Prostate gland (tissue), 2 donors: Measurements from ENCODE around the gene ACTA2.

ENCODE experiments used
- CTCF ChIP-seq, 4 experiments: fragments of 200-600 bp in 2 of 4; fragments of 450-650 bp in 2 of 4; sonication (generic) in 2 of 4; IDR thresholded peaks; 1 replicate in 3 of 4; 2 replicates in 1 of 4; pipeline ENCODE4 v1.5.1; 2016 to 2019; ENCODE audit warnings: antibody characterized with exemption in 4 of 4, mild to moderate bottlenecking in 2 of 4, moderate library complexity in 2 of 4
- POLR2A ChIP-seq: fragments of 450-650 bp; IDR thresholded peaks from one replicate; pipeline ENCODE4 v1.6.1; 2016; ENCODE audit warnings: antibody characterized with exemption, mild to moderate bottlenecking
- POLR2AphosphoS5 ChIP-seq: sonication (generic); formaldehyde crosslinking; IDR thresholded peaks from one replicate; pipeline ENCODE4 v1.6.1; 2017; ENCODE audit warnings: antibody characterized with exemption

GRCh38 chr10:88918191-88918905, 34.2 kb downstream of the ACTA2 start:
- TF ChIP-seq POLR2AphosphoS5 (no peak), CTCF (IDR thresholded peaks at IDR 0.05) (no peak), POLR2A (no peak)
